SK-N-SH (cell line): ENCODE data around the gene ARHGAP42. TPM values are rescaled to one million over a fixed set of nuclear protein-coding genes. Genes with fewer than 3 reads are reported as not detected.

Source experiments
- CTCF ChIA-PET: fragments of 300-600, 350-600 bp; formaldehyde crosslinking; extraction: SDS; loops from one replicate; lab custom pipeline; 2021; lab: Yijun Ruan, JAX
- POLR2A ChIA-PET: fragments of 350-600 bp; sonication (Branson Sonifier 250); formaldehyde crosslinking; extraction: SDS; loops from one replicate; lab custom pipeline; 2020; ENCODE audit warnings: antibody characterized with exemption, inconsistent platforms; lab: Yijun Ruan, JAX
- DNase-seq: peaks from one replicate; pipeline ENCODE4 v3.0.0; 2012
- H2AFZ ChIP-seq: fragments of 200-600 bp; sonication (generic); 2 replicates; pipeline ENCODE4 v1.8.1; 2016; ENCODE audit warnings: antibody characterized with exemption, mild to moderate bottlenecking, low read depth
- H3F3A ChIP-seq: fragments of 200-600 bp; sonication (generic); replicated peaks from 2 replicates; pipeline ENCODE3; 2016; ENCODE audit warnings: antibody characterized with exemption, mild to moderate bottlenecking; ENCODE audit not compliant: insufficient read depth
- H3K27ac ChIP-seq, 2 experiments: fragments of 200-500 bp in 1 of 2; fragments of 200-600 bp in 1 of 2; sonication (Bioruptor generic) in 1 of 2; sonication (generic), shearing (Covaris generic) in 1 of 2; 2 replicates each; pipeline versions ENCODE4 v1.5.1 to v1.6.1; 2014 to 2016; ENCODE audit warnings: low read depth in 2 of 2, inconsistent platforms in 1 of 2, low read length in 1 of 2, mild to moderate bottlenecking in 1 of 2, mixed read lengths in 1 of 2
- H3K27me3 ChIP-seq: fragments of 200-600 bp; sonication (generic), shearing (Covaris generic); 2 replicates; pipeline ENCODE4 v1.6.1; 2016; ENCODE audit warnings: mixed run types; ENCODE audit not compliant: insufficient read depth
- H3K36me3 ChIP-seq, 2 experiments: fragments of 200-500 bp in 1 of 2; fragments of 200-600 bp in 1 of 2; sonication (Bioruptor generic) in 1 of 2; sonication (generic) in 1 of 2; replicated peaks in 1 of 2; 2 replicates each; pipeline versions ENCODE3 to v1.5.1; 2014 to 2016; ENCODE audit warnings: low read length in 1 of 2, mild to moderate bottlenecking in 1 of 2; ENCODE audit not compliant: insufficient read depth in 2 of 2, control insufficient read depth in 1 of 2
- H3K4me1 ChIP-seq, 2 experiments: fragments of 200-500 bp in 1 of 2; fragments of 200-600 bp in 1 of 2; sonication (Bioruptor generic) in 1 of 2; sonication (generic), shearing (Covaris generic) in 1 of 2; 2 replicates each; pipeline versions ENCODE4 v1.5.1 to v1.6.1; 2014 to 2016; ENCODE audit warnings: low read depth in 1 of 2, low read length in 1 of 2, mixed run types in 1 of 2; ENCODE audit not compliant: insufficient read depth in 2 of 2, control insufficient read depth in 1 of 2
- H3K4me2 ChIP-seq: fragments of 200-600 bp; sonication (generic), shearing (Covaris generic); 2 replicates; pipeline ENCODE4 v1.6.1; 2017; ENCODE audit warnings: mixed run types
- H3K4me3 ChIP-seq, 2 experiments: fragments of 200-500 bp in 1 of 2; fragments of 200-600 bp in 1 of 2; sonication (Bioruptor generic) in 1 of 2; sonication (generic), shearing (Covaris generic) in 1 of 2; 2 replicates each; pipeline versions ENCODE4 v1.5.1 to v1.8.1; 2014 to 2016; ENCODE audit warnings: low read depth in 2 of 2, inconsistent platforms in 1 of 2, low read length in 1 of 2, mild to moderate bottlenecking in 1 of 2, mixed read lengths in 1 of 2, moderate library complexity in 1 of 2
- H3K79me2 ChIP-seq: fragments of 200-600 bp; sonication (generic); 2 replicates; pipeline ENCODE4 v1.8.1; 2017; ENCODE audit warnings: mild to moderate bottlenecking; ENCODE audit not compliant: insufficient read depth
- H3K9ac ChIP-seq: fragments of 200-600 bp; sonication (generic); 2 replicates; pipeline ENCODE4 v1.6.1; 2017; ENCODE audit warnings: mixed run types
- H3K9me2 ChIP-seq: fragments of 200-600 bp; sonication (generic); 2 replicates; pipeline ENCODE4 v1.6.1; 2017; ENCODE audit warnings: mixed run types
- H3K9me3 ChIP-seq: fragments of 200-600 bp; sonication (generic); 2 replicates; pipeline ENCODE4 v1.6.1; 2017; ENCODE audit warnings: mixed run types, mild to moderate bottlenecking, moderate library complexity
- H4K20me1 ChIP-seq: fragments of 200-600 bp; sonication (generic); 2 replicates; pipeline ENCODE4 v1.6.1; 2017; ENCODE audit warnings: mild to moderate bottlenecking, mixed run types; ENCODE audit not compliant: insufficient read depth
- EP300 ChIP-seq, 2 experiments: IDR thresholded peaks; 2 replicates each; pipeline versions ENCODE4 v1.4.0 to v1.6.1; 2012; ENCODE audit warnings: borderline replicate concordance in 1 of 2, low read depth in 1 of 2, low read length in 1 of 2
- EZH2phosphoT487 ChIP-seq: fragments of 200-600 bp; sonication (generic); IDR thresholded peaks from 2 replicates; pipeline ENCODE4 v1.6.1; 2017; ENCODE audit warnings: low read depth, mixed run types, mild to moderate bottlenecking, antibody characterized with exemption, moderate library complexity, borderline replicate concordance
- FOSL2 ChIP-seq: IDR thresholded peaks from 2 replicates; pipeline ENCODE4 v1.4.0; 2012; ENCODE audit warnings: low read depth, mild to moderate bottlenecking, moderate library complexity, borderline replicate concordance
- FOXM1 ChIP-seq: IDR thresholded peaks from 2 replicates; pipeline ENCODE4 v1.4.0; 2012; ENCODE audit warnings: low read depth, mild to moderate bottlenecking
- GABPA ChIP-seq: IDR thresholded peaks from 2 replicates; pipeline ENCODE4 v1.4.0; 2012; ENCODE audit warnings: low read depth, mild to moderate bottlenecking
- MXI1 ChIP-seq: IDR thresholded peaks from 2 replicates; pipeline ENCODE4 v1.6.1; 2012; ENCODE audit warnings: mild to moderate bottlenecking, low read depth, low read length, improper control_type of control experiment
- POLR2AphosphoS5 ChIP-seq: IDR thresholded peaks from 2 replicates; pipeline ENCODE4 v1.6.1; 2012; ENCODE audit warnings: low read depth, low read length
- RAD21 ChIP-seq: IDR thresholded peaks from 2 replicates; pipeline ENCODE4 v1.6.1; 2012; ENCODE audit warnings: mild to moderate bottlenecking, low read length
- SIN3A ChIP-seq: IDR thresholded peaks from 2 replicates; pipeline ENCODE4 v1.6.1; 2012; ENCODE audit warnings: low read depth, mild to moderate bottlenecking, low read length, moderate library complexity, borderline replicate concordance
- TCF12 ChIP-seq: IDR thresholded peaks from 2 replicates; pipeline ENCODE4 v1.4.0; 2012
- WGBS: methylation state at CpG from one replicate; pipeline ENCODE4 v1.1.6; 2017; ENCODE audit warnings: low lambda C conversion rate; 5-methylcytosine and 5-hydroxymethylcytosine counted together
- polyA plus RNA-seq, 3 experiments: library from polyadenylated mRNA; depleted of rRNA; stranded (reverse); fragments of >200 nt; gene quantifications; 2 replicates each; pipeline ENCODE4 v1.2.3, GENCODE V29; 2012
- TF ChIP-seq, protein P1 (sequence below): IDR thresholded peaks from 2 replicates; pipeline ENCODE4 v1.4.0; 2012; ENCODE audit warnings: low read depth, borderline replicate concordance
- TF ChIP-seq, protein P2 (sequence below): IDR thresholded peaks from 2 replicates; pipeline ENCODE4 v1.6.1; 2012; ENCODE audit warnings: mild to moderate bottlenecking, low read depth, low read length, moderate library complexity
- TF ChIP-seq, protein P3 (sequence below): fragments of 150-350 bp; IDR thresholded peaks from 2 replicates; pipeline ENCODE4 v1.6.1; 2016; ENCODE audit warnings: mild to moderate bottlenecking, low read depth, low read length
- TF ChIP-seq, protein P4 (sequence below): IDR thresholded peaks from 2 replicates; pipeline ENCODE4 v1.4.0; 2012; ENCODE audit warnings: low read depth

Gene ARHGAP42
- polyA plus RNA-seq, 1 of the 3 experiments (the other 2 are of a cell fraction) = 0.02 TPM

DNA sequence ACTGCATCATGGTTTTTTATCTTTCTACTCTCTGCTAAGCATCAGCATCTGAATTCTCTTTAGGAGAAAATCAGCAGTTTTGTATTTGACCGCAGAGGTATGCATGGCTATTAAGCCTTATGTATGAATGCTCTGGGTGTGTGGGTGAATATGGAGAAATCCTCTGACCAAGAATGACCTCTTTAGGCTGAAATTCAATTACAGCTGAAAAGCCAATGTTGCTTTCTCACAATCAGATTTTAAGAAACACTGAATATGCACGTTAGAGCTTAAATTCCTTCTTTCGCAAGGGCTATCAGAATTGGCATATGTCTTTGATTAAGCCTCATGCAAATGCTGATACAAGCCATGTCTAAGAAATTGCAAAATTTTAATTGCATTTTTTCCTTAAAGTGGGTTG lies 43.2 kb downstream of the ARHGAP42 start:
- TF ChIP-seq SIN3A (no peak), POLR2AphosphoS5 (no peak), RAD21 (no peak), MXI1 (no peak), EZH2phosphoT487 (no peak), GABPA (no peak), EP300 (IDR thresholded peaks at IDR 0.05; ENCODE audit: borderline replicate concordance in 1 of 2, low read depth in 1 of 2, low read length in 1 of 2) (no peak), FOXM1 (no peak), FOSL2 (no peak), TCF12 (no peak)
- TF ChIP-seq, protein P1, sequence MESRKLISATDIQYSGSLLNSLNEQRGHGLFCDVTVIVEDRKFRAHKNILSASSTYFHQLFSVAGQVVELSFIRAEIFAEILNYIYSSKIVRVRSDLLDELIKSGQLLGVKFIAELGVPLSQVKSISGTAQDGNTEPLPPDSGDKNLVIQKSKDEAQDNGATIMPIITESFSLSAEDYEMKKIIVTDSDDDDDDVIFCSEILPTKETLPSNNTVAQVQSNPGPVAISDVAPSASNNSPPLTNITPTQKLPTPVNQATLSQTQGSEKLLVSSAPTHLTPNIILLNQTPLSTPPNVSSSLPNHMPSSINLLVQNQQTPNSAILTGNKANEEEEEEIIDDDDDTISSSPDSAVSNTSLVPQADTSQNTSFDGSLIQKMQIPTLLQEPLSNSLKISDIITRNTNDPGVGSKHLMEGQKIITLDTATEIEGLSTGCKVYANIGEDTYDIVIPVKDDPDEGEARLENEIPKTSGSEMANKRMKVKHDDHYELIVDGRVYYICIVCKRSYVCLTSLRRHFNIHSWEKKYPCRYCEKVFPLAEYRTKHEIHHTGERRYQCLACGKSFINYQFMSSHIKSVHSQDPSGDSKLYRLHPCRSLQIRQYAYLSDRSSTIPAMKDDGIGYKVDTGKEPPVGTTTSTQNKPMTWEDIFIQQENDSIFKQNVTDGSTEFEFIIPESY = no peak
- TF ChIP-seq, protein P2, sequence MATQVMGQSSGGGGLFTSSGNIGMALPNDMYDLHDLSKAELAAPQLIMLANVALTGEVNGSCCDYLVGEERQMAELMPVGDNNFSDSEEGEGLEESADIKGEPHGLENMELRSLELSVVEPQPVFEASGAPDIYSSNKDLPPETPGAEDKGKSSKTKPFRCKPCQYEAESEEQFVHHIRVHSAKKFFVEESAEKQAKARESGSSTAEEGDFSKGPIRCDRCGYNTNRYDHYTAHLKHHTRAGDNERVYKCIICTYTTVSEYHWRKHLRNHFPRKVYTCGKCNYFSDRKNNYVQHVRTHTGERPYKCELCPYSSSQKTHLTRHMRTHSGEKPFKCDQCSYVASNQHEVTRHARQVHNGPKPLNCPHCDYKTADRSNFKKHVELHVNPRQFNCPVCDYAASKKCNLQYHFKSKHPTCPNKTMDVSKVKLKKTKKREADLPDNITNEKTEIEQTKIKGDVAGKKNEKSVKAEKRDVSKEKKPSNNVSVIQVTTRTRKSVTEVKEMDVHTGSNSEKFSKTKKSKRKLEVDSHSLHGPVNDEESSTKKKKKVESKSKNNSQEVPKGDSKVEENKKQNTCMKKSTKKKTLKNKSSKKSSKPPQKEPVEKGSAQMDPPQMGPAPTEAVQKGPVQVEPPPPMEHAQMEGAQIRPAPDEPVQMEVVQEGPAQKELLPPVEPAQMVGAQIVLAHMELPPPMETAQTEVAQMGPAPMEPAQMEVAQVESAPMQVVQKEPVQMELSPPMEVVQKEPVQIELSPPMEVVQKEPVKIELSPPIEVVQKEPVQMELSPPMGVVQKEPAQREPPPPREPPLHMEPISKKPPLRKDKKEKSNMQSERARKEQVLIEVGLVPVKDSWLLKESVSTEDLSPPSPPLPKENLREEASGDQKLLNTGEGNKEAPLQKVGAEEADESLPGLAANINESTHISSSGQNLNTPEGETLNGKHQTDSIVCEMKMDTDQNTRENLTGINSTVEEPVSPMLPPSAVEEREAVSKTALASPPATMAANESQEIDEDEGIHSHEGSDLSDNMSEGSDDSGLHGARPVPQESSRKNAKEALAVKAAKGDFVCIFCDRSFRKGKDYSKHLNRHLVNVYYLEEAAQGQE = no peak
- TF ChIP-seq, protein P3, sequence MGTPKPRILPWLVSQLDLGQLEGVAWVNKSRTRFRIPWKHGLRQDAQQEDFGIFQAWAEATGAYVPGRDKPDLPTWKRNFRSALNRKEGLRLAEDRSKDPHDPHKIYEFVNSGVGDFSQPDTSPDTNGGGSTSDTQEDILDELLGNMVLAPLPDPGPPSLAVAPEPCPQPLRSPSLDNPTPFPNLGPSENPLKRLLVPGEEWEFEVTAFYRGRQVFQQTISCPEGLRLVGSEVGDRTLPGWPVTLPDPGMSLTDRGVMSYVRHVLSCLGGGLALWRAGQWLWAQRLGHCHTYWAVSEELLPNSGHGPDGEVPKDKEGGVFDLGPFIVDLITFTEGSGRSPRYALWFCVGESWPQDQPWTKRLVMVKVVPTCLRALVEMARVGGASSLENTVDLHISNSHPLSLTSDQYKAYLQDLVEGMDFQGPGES = no peak
- TF ChIP-seq, protein P4, sequence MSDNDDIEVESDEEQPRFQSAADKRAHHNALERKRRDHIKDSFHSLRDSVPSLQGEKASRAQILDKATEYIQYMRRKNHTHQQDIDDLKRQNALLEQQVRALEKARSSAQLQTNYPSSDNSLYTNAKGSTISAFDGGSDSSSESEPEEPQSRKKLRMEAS = no peak
- no peak overlapping the region for H2AFZ ChIP-seq
- H3K4me2 ChIP-seq = no peak overlapping the region
- no peaks in the 10 kb centered on the region for H3F3A ChIP-seq
- H3K9me2 ChIP-seq = no peaks in the 10 kb centered on the region
- H3K4me3 ChIP-seq = no peak overlapping the region
- ChIA-PET CTCF (no interaction called here), POLR2A (no interaction called here)
- DNase-seq = no peak
- no peak overlapping the region for H3K27ac ChIP-seq
- H3K9me3 ChIP-seq = no peaks in the 10 kb centered on the region
- H3K79me2 ChIP-seq = no peaks in the 10 kb centered on the region
- no peaks in the 10 kb centered on the region for H3K36me3 ChIP-seq
- no peaks in the 10 kb centered on the region for H3K4me1 ChIP-seq
- no peaks in the 10 kb centered on the region for H4K20me1 ChIP-seq
- WGBS = 16% methylated on average over 3 of the region's 3 CpGs
- no peaks in the 10 kb centered on the region; the same call in 1 of the 2 replicates for H3K27me3 ChIP-seq
- no peak overlapping the region for H3K9ac ChIP-seq
